Measurements from ENCODE around the gene PNKD.
A peak's percentile ranks its signal among the peaks of the same experiment; 100 is the strongest.

- TF ChIP-seq, protein P1, sequence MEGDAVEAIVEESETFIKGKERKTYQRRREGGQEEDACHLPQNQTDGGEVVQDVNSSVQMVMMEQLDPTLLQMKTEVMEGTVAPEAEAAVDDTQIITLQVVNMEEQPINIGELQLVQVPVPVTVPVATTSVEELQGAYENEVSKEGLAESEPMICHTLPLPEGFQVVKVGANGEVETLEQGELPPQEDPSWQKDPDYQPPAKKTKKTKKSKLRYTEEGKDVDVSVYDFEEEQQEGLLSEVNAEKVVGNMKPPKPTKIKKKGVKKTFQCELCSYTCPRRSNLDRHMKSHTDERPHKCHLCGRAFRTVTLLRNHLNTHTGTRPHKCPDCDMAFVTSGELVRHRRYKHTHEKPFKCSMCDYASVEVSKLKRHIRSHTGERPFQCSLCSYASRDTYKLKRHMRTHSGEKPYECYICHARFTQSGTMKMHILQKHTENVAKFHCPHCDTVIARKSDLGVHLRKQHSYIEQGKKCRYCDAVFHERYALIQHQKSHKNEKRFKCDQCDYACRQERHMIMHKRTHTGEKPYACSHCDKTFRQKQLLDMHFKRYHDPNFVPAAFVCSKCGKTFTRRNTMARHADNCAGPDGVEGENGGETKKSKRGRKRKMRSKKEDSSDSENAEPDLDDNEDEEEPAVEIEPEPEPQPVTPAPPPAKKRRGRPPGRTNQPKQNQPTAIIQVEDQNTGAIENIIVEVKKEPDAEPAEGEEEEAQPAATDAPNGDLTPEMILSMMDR (IDR thresholded peaks at IDR 0.05), result no peak
- TF ChIP-seq NFATC4 (CRISPR knock-in tag; IDR thresholded peaks at IDR 0.05) (no peak), MYBL2 (CRISPR knock-in tag; IDR thresholded peaks at IDR 0.05) (no peak; the same call in none of the 2 replicates), USF2 (CRISPR knock-in tag; IDR thresholded peaks at IDR 0.05) (peak; percentile 78), KAT7 (CRISPR knock-in tag; IDR thresholded peaks at IDR 0.05; ENCODE audit: borderline replicate concordance) (0 out of 2 replicates have a peak, but pooled peaks have one; percentile 8), IRF2 (CRISPR knock-in tag; IDR thresholded peaks at IDR 0.05; ENCODE audit: borderline replicate concordance, low read depth) (no peak), SP1 (CRISPR knock-in tag; conservative IDR thresholded peaks at IDR 0.05) (peak; percentile 97), FOXJ3 (CRISPR knock-in tag; IDR thresholded peaks at IDR 0.05; ENCODE audit: borderline replicate concordance) (no peak), MAX (CRISPR knock-in tag; IDR thresholded peaks at IDR 0.05) (no peak; the same call in 1 of the 2 replicates), TP53 (CRISPR knock-in tag; IDR thresholded peaks at IDR 0.05) (no peak), ZNF138 (CRISPR knock-in tag; conservative IDR thresholded peaks at IDR 0.05) (no peak), TEAD1 (CRISPR knock-in tag; IDR thresholded peaks at IDR 0.05) (no peak)
- TF ChIP-seq, protein P2, sequence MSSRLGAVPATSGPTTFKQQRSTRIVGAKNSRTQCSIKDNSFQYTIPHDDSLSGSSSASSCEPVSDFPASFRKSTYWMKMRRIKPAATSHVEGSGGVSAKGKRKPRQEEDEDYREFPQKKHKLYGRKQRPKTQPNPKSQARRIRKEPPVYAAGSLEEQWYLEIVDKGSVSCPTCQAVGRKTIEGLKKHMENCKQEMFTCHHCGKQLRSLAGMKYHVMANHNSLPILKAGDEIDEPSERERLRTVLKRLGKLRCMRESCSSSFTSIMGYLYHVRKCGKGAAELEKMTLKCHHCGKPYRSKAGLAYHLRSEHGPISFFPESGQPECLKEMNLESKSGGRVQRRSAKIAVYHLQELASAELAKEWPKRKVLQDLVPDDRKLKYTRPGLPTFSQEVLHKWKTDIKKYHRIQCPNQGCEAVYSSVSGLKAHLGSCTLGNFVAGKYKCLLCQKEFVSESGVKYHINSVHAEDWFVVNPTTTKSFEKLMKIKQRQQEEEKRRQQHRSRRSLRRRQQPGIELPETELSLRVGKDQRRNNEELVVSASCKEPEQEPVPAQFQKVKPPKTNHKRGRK (CRISPR knock-in tag; IDR thresholded peaks at IDR 0.05; ENCODE audit: borderline replicate concordance), result no peak
- TF ChIP-seq, protein P3, sequence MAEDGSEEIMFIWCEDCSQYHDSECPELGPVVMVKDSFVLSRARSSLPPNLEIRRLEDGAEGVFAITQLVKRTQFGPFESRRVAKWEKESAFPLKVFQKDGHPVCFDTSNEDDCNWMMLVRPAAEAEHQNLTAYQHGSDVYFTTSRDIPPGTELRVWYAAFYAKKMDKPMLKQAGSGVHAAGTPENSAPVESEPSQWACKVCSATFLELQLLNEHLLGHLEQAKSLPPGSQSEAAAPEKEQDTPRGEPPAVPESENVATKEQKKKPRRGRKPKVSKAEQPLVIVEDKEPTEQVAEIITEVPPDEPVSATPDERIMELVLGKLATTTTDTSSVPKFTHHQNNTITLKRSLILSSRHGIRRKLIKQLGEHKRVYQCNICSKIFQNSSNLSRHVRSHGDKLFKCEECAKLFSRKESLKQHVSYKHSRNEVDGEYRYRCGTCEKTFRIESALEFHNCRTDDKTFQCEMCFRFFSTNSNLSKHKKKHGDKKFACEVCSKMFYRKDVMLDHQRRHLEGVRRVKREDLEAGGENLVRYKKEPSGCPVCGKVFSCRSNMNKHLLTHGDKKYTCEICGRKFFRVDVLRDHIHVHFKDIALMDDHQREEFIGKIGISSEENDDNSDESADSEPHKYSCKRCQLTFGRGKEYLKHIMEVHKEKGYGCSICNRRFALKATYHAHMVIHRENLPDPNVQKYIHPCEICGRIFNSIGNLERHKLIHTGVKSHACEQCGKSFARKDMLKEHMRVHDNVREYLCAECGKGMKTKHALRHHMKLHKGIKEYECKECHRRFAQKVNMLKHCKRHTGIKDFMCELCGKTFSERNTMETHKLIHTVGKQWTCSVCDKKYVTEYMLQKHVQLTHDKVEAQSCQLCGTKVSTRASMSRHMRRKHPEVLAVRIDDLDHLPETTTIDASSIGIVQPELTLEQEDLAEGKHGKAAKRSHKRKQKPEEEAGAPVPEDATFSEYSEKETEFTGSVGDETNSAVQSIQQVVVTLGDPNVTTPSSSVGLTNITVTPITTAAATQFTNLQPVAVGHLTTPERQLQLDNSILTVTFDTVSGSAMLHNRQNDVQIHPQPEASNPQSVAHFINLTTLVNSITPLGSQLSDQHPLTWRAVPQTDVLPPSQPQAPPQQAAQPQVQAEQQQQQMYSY (CRISPR knock-in tag; IDR thresholded peaks at IDR 0.05), result no peak
Observed at GRCh38 chr2:218269900-218270720, at the start of gene PNKD, which contains the start of gene AAMP.

All from WTC11 (cell line).